GM12878 (cell line): ENCODE results near the gene BRAF.
"Not testable (repeated sequence)": the region's sequence is repeated elsewhere in the genome, so short reads cannot be mapped to it uniquely, and the experiment has no call there.

Source experiments
- BRCA1 ChIP-seq: IDR thresholded peaks from 2 replicates; pipeline ENCODE4 v1.6.1; 2011; ENCODE audit warnings: low read depth, low read length, improper control_type of control experiment
- CTCF ChIP-seq, 3 experiments: IDR thresholded peaks in 2 of 3; conservative IDR thresholded peaks in 1 of 3; 2 replicates each; pipeline ENCODE4 v1.5.1; 2011; ENCODE audit warnings: low read depth in 3 of 3, low read length in 3 of 3, mild to moderate bottlenecking in 3 of 3, control low read depth in 2 of 3, moderate library complexity in 2 of 3, inconsistent platforms in 1 of 3, mixed read lengths in 1 of 3; ENCODE audit not compliant: control insufficient read depth in 2 of 3, insufficient read depth in 1 of 3; ENCODE audit errors: extremely low read depth in 1 of 3
- GABPA ChIP-seq: IDR thresholded peaks from 2 replicates; pipeline ENCODE4 v1.6.1; 2014; ENCODE audit warnings: antibody characterized with exemption, low read depth, mild to moderate bottlenecking, inconsistent platforms
- MYC ChIP-seq: IDR thresholded peaks from 2 replicates; pipeline ENCODE4 v1.6.1; 2011; ENCODE audit warnings: mild to moderate bottlenecking, low read length, moderate library complexity, inconsistent platforms; ENCODE audit not compliant: insufficient read depth, insufficient replicate concordance, insufficient read length, severe bottlenecking
- POLR2AphosphoS2 ChIP-seq: IDR thresholded peaks from 2 replicates; pipeline ENCODE4 v1.6.1; 2011; ENCODE audit warnings: low read depth, mild to moderate bottlenecking, low read length, improper control_type of control experiment, moderate library complexity
- POLR2AphosphoS5 ChIP-seq: IDR thresholded peaks from 2 replicates; pipeline ENCODE4 v1.6.1; 2011; ENCODE audit warnings: mild to moderate bottlenecking, low read length, inconsistent platforms
- SUZ12 ChIP-seq: fragments of 200-600 bp; sonication (generic); IDR thresholded peaks from one replicate; pipeline ENCODE4 v1.6.1; 2018; ENCODE audit warnings: antibody characterized with exemption, mild to moderate bottlenecking; ENCODE audit not compliant: unreplicated experiment
- ZNF384 ChIP-seq: IDR thresholded peaks from 2 replicates; pipeline ENCODE4 v1.6.1; 2012; ENCODE audit warnings: low read depth, mild to moderate bottlenecking, low read length, improper control_type of control experiment, borderline replicate concordance
- TF ChIP-seq, protein P1 (sequence below): fragments of 150-350 bp; IDR thresholded peaks from 2 replicates; pipeline ENCODE4 v1.6.1; 2016; ENCODE audit warnings: low read depth, low read length
- TF ChIP-seq, protein P2 (sequence below): fragments of 450-650 bp; IDR thresholded peaks from 2 replicates; pipeline ENCODE4 v1.6.1; 2018; ENCODE audit warnings: mild to moderate bottlenecking, low read depth, moderate library complexity; ENCODE audit not compliant: partially characterized antibody
- TF ChIP-seq, protein P3 (sequence below): fragments of 450-650 bp; IDR thresholded peaks from 2 replicates; pipeline ENCODE4 v1.6.1; 2017; ENCODE audit warnings: mild to moderate bottlenecking

GRCh38 chr7:140693849-140694248 lies 230.9 kb downstream of the BRAF start:
- TF ChIP-seq, protein P1, sequence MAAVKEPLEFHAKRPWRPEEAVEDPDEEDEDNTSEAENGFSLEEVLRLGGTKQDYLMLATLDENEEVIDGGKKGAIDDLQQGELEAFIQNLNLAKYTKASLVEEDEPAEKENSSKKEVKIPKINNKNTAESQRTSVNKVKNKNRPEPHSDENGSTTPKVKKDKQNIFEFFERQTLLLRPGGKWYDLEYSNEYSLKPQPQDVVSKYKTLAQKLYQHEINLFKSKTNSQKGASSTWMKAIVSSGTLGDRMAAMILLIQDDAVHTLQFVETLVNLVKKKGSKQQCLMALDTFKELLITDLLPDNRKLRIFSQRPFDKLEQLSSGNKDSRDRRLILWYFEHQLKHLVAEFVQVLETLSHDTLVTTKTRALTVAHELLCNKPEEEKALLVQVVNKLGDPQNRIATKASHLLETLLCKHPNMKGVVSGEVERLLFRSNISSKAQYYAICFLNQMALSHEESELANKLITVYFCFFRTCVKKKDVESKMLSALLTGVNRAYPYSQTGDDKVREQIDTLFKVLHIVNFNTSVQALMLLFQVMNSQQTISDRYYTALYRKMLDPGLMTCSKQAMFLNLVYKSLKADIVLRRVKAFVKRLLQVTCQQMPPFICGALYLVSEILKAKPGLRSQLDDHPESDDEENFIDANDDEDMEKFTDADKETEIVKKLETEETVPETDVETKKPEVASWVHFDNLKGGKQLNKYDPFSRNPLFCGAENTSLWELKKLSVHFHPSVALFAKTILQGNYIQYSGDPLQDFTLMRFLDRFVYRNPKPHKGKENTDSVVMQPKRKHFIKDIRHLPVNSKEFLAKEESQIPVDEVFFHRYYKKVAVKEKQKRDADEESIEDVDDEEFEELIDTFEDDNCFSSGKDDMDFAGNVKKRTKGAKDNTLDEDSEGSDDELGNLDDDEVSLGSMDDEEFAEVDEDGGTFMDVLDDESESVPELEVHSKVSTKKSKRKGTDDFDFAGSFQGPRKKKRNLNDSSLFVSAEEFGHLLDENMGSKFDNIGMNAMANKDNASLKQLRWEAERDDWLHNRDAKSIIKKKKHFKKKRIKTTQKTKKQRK = not testable (repeated sequence)
- not testable (repeated sequence) for TF ChIP-seq SUZ12; CTCF (IDR thresholded peaks at IDR 0.05 in 2 of 3, conservative IDR thresholded peaks at IDR 0.05 in 1 of 3; ENCODE audit: control insufficient read depth in 2 of 3, extremely low read depth in 1 of 3, insufficient read depth in 1 of 3, low read depth in 3 of 3, low read length in 3 of 3); BRCA1; POLR2AphosphoS5; ZNF384; GABPA; POLR2AphosphoS2; MYC
- TF ChIP-seq, protein P2, sequence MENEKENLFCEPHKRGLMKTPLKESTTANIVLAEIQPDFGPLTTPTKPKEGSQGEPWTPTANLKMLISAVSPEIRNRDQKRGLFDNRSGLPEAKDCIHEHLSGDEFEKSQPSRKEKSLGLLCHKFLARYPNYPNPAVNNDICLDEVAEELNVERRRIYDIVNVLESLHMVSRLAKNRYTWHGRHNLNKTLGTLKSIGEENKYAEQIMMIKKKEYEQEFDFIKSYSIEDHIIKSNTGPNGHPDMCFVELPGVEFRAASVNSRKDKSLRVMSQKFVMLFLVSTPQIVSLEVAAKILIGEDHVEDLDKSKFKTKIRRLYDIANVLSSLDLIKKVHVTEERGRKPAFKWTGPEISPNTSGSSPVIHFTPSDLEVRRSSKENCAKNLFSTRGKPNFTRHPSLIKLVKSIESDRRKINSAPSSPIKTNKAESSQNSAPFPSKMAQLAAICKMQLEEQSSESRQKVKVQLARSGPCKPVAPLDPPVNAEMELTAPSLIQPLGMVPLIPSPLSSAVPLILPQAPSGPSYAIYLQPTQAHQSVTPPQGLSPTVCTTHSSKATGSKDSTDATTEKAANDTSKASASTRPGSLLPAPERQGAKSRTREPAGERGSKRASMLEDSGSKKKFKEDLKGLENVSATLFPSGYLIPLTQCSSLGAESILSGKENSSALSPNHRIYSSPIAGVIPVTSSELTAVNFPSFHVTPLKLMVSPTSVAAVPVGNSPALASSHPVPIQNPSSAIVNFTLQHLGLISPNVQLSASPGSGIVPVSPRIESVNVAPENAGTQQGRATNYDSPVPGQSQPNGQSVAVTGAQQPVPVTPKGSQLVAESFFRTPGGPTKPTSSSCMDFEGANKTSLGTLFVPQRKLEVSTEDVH = not testable (repeated sequence)
- TF ChIP-seq, protein P3, sequence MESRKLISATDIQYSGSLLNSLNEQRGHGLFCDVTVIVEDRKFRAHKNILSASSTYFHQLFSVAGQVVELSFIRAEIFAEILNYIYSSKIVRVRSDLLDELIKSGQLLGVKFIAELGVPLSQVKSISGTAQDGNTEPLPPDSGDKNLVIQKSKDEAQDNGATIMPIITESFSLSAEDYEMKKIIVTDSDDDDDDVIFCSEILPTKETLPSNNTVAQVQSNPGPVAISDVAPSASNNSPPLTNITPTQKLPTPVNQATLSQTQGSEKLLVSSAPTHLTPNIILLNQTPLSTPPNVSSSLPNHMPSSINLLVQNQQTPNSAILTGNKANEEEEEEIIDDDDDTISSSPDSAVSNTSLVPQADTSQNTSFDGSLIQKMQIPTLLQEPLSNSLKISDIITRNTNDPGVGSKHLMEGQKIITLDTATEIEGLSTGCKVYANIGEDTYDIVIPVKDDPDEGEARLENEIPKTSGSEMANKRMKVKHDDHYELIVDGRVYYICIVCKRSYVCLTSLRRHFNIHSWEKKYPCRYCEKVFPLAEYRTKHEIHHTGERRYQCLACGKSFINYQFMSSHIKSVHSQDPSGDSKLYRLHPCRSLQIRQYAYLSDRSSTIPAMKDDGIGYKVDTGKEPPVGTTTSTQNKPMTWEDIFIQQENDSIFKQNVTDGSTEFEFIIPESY = not testable (repeated sequence)
